GM18519 (cell line): ENCODE data around the gene MEF2A.
A peak's percentile ranks its signal among the peaks of the same experiment; 100 is the strongest.
"Not testable (repeated sequence)": the region's sequence is repeated elsewhere in the genome, so short reads cannot be mapped to it uniquely, and the experiment has no call there.

Experiments used
- ATAC-seq: cut with Tn5 transposase; IDR thresholded peaks from one replicate; pipeline ENCODE4 v1.9.1; 2021; ENCODE audit warnings: mild to moderate bottlenecking, moderate library complexity; ENCODE audit not compliant: unreplicated experiment, low FRiP score

The MEF2A gene

DNA sequence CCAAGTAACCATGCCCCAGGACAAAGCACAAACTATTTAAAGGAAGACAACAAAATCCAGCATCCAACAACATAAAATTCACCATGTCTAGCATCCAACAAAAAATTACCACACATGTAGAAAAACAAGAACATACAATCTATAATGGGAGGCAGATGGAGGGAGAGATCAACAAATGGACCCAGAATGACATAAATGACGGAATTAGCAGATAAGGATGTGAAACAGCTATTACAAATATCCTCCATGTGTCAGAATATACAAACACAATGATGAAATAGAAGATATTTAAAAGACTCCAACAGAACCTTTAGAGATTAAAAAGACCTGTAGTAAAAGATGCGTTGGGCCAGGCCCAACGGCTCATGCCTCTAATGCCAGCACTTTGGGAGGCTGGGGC is 156.6 kb downstream of the MEF2A start:
- no peak for ATAC-seq

GRCh38 chr15:99726333-99726732 is 160.5 kb downstream of the MEF2A start:
- ATAC-seq: no peak

DNA sequence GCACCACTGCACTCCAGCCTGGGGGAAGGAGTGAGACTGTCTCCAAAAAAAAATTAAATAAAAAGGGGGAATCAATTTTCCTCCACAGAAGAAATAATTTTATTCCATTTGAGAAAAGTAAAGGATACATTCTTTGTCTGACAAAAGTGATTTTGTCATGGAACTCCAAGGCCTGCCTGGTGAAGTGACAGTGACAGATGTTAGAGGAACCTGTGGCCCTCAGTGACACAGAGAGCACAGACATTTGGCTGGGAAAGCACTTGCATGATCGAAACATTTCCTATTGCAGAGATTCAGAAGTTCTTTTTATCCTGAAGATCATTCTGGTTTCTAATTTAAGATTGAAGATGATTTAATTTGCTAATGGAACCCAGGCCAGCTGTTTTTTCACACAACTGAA is 161.5 kb downstream of the MEF2A start:
- ATAC-seq: no peak

DNA sequence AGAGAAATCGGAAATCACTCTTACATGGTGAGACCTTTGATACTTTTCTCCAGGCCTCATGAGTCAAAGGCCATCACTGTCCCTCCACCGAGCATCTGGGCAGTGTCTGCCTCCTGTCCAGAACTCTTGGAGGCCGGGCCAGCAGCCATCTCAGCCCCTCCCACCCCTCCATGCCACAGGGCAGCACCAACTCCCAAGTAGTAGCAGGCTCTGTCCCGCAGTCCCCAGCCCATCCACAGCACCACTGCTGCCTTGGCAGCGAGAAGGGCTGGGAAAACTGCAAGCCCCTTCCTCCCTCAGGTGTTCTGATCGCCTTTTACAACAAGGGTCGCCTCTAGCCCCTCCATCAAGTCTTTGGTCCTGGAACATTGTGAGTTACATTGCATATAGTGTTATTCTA is 161.9 kb downstream of the MEF2A start:
- no peak for ATAC-seq

- ATAC-seq: no peak
Observed at GRCh38 chr15:99728916-99729315, 163.1 kb downstream of the MEF2A start.

GRCh38 chr15:99729327-99729726 is 163.5 kb downstream of the MEF2A start:
- ATAC-seq: no peak

- no peak for ATAC-seq
Observed at GRCh38 chr15:99729920-99730319, 164.1 kb downstream of the MEF2A start.

GRCh38 chr15:99731336-99732123 is 165.7 kb downstream of the MEF2A start:
- no peak for ATAC-seq

DNA sequence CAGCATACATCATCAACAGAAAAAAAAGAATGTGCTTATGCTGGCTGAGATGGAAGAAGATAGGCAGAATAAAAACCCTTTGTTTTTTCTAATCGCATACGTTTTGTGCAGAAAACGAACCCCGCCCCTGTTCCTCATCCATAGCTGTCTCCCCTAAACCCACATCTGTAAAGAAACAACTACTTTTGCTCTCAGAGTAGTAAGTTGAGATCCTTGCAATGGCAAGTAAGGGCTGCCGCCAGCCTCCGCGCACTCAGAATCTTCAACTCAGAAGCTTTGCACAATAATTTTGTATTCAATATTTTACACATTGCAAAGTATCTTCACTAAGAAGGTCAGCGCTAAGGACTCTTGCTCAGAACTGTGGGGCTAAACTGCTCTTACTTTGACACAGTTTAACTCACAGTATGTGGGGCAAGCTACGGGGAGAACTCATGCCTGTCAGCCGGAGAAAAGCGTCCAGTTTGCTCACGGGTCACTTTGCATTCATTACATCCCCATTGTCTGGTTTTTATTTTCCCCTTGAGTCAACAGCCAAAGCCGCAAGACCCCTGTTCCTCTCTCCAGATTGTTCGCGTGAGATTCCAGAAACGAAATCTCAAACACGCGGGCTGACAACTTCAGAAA is 166.5 kb downstream of the MEF2A start:
- ATAC-seq: no peak

DNA sequence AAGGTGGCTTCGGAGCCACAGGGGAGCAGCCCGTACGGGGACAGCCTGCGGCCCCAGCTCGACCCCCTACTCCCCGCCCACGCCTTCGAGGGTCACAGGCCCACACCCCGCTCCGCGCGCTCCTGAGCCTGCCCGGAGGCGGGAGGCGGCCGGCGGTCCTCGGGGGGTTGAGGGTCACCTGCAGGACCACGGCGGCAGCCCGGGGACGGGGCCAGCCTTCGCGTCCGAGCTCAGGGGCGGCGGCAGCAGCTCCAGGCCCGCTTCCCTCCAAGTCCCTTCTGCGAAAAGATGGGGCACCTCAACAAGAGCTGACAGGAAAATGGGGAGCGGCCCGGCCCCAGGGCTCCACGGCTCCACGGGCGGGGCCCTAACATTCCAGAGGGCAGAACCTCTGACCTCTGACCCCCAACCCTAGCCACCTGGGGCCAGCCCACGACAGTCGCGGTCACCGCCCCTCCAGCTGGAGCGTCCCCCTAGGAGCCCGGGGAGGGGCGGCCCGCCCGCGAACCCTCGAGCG is 167.0 kb downstream of the MEF2A start:
- ATAC-seq: peak; percentile 5

GRCh38 chr15:99733268-99734039 is 167.7 kb downstream of the MEF2A start, which contains the start of gene LYSMD4:
Gene LYSMD4 (minus strand): TSS chr15:99733437. CDS start chr15:99731999, 1,438 bp downstream.
- peak; percentile 97 for ATAC-seq

GRCh38 chr15:99734040-99734291 is 168.2 kb downstream of the MEF2A start:
- ATAC-seq: not testable (repeated sequence)

DNA sequence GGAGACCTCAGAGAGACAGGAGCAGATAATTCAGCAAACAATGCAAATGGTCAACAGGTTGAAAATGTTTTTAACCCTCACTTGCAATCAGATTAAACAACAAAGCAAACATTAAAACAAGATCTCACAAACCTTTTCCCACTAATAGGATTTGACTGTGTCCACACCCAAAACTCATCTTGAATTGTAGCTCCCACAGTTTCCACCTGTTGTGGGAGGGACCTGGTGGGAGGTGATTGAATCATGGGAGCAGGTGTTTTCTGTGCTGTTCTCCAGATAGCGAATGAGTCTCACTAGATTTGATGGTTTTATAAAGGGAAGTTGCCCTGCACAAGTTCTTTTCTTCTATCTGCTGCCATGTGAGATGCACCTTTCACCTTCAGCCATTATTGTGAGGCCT is 168.8 kb downstream of the MEF2A start:
- no peak for ATAC-seq

GRCh38 chr15:99735868-99736267 is 170.1 kb downstream of the MEF2A start:
- ATAC-seq: no peak

DNA sequence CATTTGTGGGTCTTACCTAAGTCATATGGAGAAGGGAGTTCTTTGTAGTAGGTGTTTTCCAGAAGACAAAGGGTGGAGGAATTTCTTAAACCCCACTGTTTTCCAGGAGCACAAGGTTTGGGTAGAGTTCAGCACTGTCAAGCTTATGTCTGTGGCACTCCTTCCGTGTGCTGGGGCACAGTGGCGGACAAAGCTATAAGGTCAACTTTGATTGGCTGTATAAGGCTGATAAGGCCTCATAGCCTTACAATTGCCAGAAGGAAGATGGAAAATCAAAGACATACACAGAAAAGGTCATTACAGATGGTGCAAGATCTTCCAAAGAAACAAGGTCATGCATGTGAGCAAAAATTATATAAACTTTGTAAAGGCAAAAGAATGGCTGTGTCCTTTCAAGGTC is 170.9 kb downstream of the MEF2A start:
- no peak for ATAC-seq

DNA sequence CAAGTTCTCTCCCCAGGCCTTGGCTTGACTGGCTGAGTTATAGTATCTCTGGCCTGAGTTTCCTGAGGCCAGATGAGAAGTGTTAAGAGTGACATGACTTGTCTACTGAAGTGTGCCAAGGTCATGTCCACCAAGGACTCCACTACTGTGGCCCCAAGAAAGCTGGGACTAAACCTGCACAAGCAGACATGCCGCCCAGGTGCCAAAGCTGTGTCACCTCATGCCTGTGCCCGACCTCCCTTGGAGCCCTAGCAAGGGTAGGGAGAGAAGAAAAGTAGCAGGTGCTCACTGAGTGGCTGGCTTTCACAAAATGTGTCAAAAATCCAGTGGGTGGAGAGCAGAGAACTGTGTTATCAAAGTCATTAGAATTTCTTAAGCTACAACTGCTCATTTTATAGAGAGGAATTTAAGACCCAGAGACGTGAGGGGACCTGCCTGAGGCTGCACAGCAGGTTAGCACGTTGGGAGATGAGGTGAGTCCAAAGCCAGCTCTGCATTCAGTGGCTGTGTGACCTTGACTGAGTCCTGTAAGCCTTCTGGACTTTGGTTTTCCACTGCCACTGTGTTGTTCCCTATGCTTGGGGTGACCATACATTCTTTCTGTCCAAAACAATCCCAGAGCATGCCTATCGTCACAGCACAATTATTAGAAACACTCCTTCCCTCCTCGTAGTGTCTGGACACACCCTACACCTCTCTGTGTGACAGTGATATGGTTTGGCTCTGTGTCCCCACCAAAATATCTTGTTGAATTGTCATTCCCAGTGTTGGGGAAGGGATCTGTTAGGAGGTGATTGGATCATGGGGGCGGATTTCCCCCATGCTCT is 172.4 kb downstream of the MEF2A start:
- ATAC-seq: no peak

GRCh38 chr15:99741835-99742234 is 176.1 kb downstream of the MEF2A start:
- ATAC-seq: no peak

DNA sequence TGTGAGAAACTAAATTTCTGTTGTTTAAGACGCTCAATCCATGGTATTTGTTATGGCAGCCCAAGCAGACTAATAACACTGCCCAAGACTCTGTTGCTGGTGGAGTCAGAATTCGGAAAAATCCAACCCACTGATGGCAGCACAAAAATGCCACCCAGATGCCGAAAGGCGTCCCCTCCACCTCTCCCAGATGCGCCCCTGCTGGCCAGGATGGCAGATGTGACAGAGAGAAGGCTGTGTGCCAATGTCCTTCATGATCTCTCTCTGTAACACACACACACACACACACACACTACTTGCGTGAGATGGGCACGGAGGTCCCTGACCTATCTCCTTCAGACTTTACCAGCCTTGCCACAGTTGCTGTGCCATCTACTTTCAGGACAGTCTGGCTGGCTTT is 178.4 kb downstream of the MEF2A start:
- no peak for ATAC-seq

DNA sequence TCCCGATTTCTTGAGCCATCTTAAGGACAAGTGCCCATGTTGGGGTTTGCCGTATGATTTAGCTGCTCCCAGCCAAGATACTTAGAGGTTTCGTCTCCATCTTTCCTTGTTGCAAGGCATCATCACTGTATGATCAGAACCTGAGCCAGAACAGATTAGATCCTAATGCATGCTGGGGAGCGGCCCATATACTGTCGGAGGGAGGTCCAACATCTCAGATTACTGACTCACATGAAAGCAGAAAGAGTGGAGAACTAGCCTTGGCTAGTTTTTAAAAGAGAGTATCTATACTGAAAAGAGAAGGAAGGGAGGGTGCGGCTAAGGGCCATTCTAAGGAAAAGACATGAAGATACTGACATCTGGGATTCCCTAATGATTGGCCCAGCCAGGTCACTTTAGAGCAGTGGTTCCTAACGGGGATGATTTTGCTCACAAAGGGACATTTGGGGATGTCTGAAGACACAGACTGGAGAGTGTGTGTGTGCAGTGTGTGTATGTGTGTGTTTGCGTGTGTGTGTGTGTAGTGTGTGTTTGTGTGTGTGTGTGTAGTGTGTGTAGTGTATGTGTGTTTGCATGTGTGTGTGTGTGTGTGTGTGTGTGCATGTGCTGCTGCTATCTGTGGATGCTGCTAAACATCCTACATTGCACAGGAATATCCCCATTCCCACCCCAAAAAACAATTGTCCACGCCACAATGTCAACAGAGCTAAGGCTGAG is 179.7 kb downstream of the MEF2A start:
- no peak for ATAC-seq

DNA sequence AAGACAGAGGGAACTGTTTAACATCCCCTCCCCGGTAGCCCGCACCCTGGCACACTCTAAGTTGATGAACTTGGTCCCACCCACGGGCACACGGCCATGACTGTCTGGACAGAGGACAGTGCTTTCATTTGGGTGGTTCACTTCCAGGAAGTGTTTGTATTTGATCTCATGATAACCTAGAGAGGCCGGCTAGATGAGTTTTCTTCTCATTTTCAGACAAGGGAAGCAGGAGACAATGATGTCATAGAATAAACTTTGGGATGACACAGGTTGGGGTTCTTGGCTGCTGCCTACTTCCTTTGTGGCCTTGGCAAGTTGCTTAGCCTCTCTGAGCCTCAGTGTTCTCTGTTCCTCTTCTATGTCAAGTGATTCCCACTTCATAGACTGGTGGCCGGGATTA is 183.6 kb downstream of the MEF2A start:
- ATAC-seq: no peak
